ENCODE data around the gene TNNI3K.

The TNNI3K gene

GRCh38 chr1:74427681-74428080 is 192.5 kb downstream of the TNNI3K start:
- H3K4me3 Mint-ChIP-seq, result no peak overlapping the region
- peaks cover 2% of the 10 kb centered on the region for H3K9me3 Mint-ChIP-seq
- H3K36me3 Mint-ChIP-seq, result no peaks in the 10 kb centered on the region
- ATAC-seq (no peak), DNase-seq (ENCODE audit: low spot score in 2 of 2) (no peak)
- H3K4me1 Mint-ChIP-seq, result no peaks in the 10 kb centered on the region
- H3K27ac Mint-ChIP-seq, result no peak overlapping the region

GRCh38 chr1:74429580-74429979 is 194.4 kb downstream of the TNNI3K start:
- no peaks in the 10 kb centered on the region for H3K4me1 Mint-ChIP-seq

GRCh38 chr1:74430342-74430934 is 195.3 kb downstream of the TNNI3K start:
- Mint-ChIP-seq H3K27ac (no peak overlapping the region), H3K4me1 (no peaks in the 10 kb centered on the region), H3K9me3 (no peaks in the 10 kb centered on the region), H3K36me3 (no peaks in the 10 kb centered on the region), H3K4me3 (no peak overlapping the region)
- ATAC-seq (no peak), DNase-seq (ENCODE audit: low spot score in 2 of 2) (no peak)

More at GRCh38 chr1:74429580-74429979, 194.4 kb downstream of the TNNI3K start:
- Mint-ChIP-seq H3K4me3 (no peak overlapping the region), H3K9me3 (no peaks in the 10 kb centered on the region), H3K27ac (no peak overlapping the region), H3K36me3 (no peaks in the 10 kb centered on the region)
- no peak for ATAC-seq
- DNase-seq (ENCODE audit: low spot score in 2 of 2), result no peak

- DNase-seq (ENCODE audit: low spot score in 2 of 2), result no peak
- no peak overlapping the region for H3K27ac Mint-ChIP-seq
- H3K9me3 Mint-ChIP-seq, result no peaks in the 10 kb centered on the region
- H3K4me1 Mint-ChIP-seq, result no peaks in the 10 kb centered on the region
- ATAC-seq, result no peak
- no peaks in the 10 kb centered on the region for H3K36me3 Mint-ChIP-seq
- H3K4me3 Mint-ChIP-seq, result no peak overlapping the region
Measured at GRCh38 chr1:74431531-74431930, 196.3 kb downstream of the TNNI3K start.

- H3K4me1 Mint-ChIP-seq, result no peaks in the 10 kb centered on the region
- no peaks in the 10 kb centered on the region for H3K36me3 Mint-ChIP-seq
- DNase-seq (ENCODE audit: low spot score in 2 of 2) (no peak), ATAC-seq (no peak)
- peaks cover 2% of the 10 kb centered on the region for H3K9me3 Mint-ChIP-seq
- no peak overlapping the region for H3K4me3 Mint-ChIP-seq
- H3K27ac Mint-ChIP-seq, result no peak overlapping the region
Measured at GRCh38 chr1:74432325-74432724, 197.1 kb downstream of the TNNI3K start.

GRCh38 chr1:74434321-74434720 is 199.1 kb downstream of the TNNI3K start:
- Mint-ChIP-seq H3K4me3 (no peak overlapping the region), H3K9me3 (peaks cover 3% of the 10 kb centered on the region), H3K4me1 (no peaks in the 10 kb centered on the region), H3K36me3 (no peaks in the 10 kb centered on the region), H3K27ac (no peak overlapping the region)
- DNase-seq (ENCODE audit: low spot score in 2 of 2) (no peak), ATAC-seq (no peak)

GRCh38 chr1:74436078-74436477 is 200.9 kb downstream of the TNNI3K start:
- Mint-ChIP-seq H3K27ac (no peak overlapping the region), H3K9me3 (peaks cover 3% of the 10 kb centered on the region), H3K4me1 (no peaks in the 10 kb centered on the region), H3K36me3 (no peaks in the 10 kb centered on the region), H3K4me3 (no peak overlapping the region)
- ATAC-seq (no peak), DNase-seq (ENCODE audit: low spot score in 2 of 2) (no peak)

GRCh38 chr1:74437035-74437434 is 201.8 kb downstream of the TNNI3K start:
- H3K4me1 Mint-ChIP-seq, result no peaks in the 10 kb centered on the region
- H3K36me3 Mint-ChIP-seq, result no peaks in the 10 kb centered on the region
- H3K27ac Mint-ChIP-seq, result no peak overlapping the region
- no peak for DNase-seq (ENCODE audit: low spot score in 2 of 2)
- peaks cover 3% of the 10 kb centered on the region for H3K9me3 Mint-ChIP-seq
- no peak overlapping the region for H3K4me3 Mint-ChIP-seq
- no peak for ATAC-seq

GRCh38 chr1:74452035-74452434 is 216.8 kb downstream of the TNNI3K start:
- ATAC-seq (no peak), DNase-seq (ENCODE audit: low spot score in 2 of 2) (no peak)
- Mint-ChIP-seq H3K27ac (no peak overlapping the region), H3K4me1 (no peaks in the 10 kb centered on the region), H3K36me3 (no peaks in the 10 kb centered on the region), H3K9me3 (peaks cover 4% of the 10 kb centered on the region), H3K4me3 (no peak overlapping the region)

GRCh38 chr1:74453277-74453676 is 218.1 kb downstream of the TNNI3K start:
- H3K27ac Mint-ChIP-seq, result no peak overlapping the region
- ATAC-seq, result no peak
- peaks cover 4% of the 10 kb centered on the region for H3K9me3 Mint-ChIP-seq
- H3K4me3 Mint-ChIP-seq, result no peak overlapping the region
- no peak for DNase-seq (ENCODE audit: low spot score in 2 of 2)
- H3K4me1 Mint-ChIP-seq, result no peaks in the 10 kb centered on the region
- no peaks in the 10 kb centered on the region for H3K36me3 Mint-ChIP-seq

GRCh38 chr1:74455390-74455789 is 220.2 kb downstream of the TNNI3K start:
- Mint-ChIP-seq H3K9me3 (peaks cover 4% of the 10 kb centered on the region), H3K36me3 (no peaks in the 10 kb centered on the region), H3K4me3 (no peak overlapping the region), H3K27ac (no peak overlapping the region), H3K4me1 (no peaks in the 10 kb centered on the region)
- DNase-seq (ENCODE audit: low spot score in 2 of 2), result no peak
- peak; percentile 53 for ATAC-seq

GRCh38 chr1:74457253-74457652 is 222.1 kb downstream of the TNNI3K start:
- ATAC-seq (no peak), DNase-seq (ENCODE audit: low spot score in 2 of 2) (no peak)
- no peak overlapping the region for H3K4me3 Mint-ChIP-seq
- H3K9me3 Mint-ChIP-seq, result no peaks in the 10 kb centered on the region
- H3K27ac Mint-ChIP-seq, result no peak overlapping the region
- H3K4me1 Mint-ChIP-seq, result no peaks in the 10 kb centered on the region
- no peaks in the 10 kb centered on the region for H3K36me3 Mint-ChIP-seq

GRCh38 chr1:74463333-74463988 is 228.3 kb downstream of the TNNI3K start:
- Mint-ChIP-seq H3K9me3 (no peaks in the 10 kb centered on the region), H3K36me3 (no peaks in the 10 kb centered on the region), H3K4me1 (no peaks in the 10 kb centered on the region), H3K4me3 (no peak overlapping the region), H3K27ac (no peak overlapping the region)
- ATAC-seq, result peak; percentile 85
- DNase-seq (ENCODE audit: low spot score in 2 of 2), result no peak

GRCh38 chr1:74464037-74464436 is 228.8 kb downstream of the TNNI3K start:
- Mint-ChIP-seq H3K4me3 (no peak overlapping the region), H3K27ac (no peak overlapping the region), H3K36me3 (no peaks in the 10 kb centered on the region), H3K4me1 (no peaks in the 10 kb centered on the region), H3K9me3 (no peaks in the 10 kb centered on the region)
- ATAC-seq, result no peak
- DNase-seq (ENCODE audit: low spot score in 2 of 2), result no peak

GRCh38 chr1:74465193-74465681 is 230.1 kb downstream of the TNNI3K start:
- Mint-ChIP-seq H3K27ac (no peak overlapping the region), H3K9me3 (no peaks in the 10 kb centered on the region), H3K4me1 (no peaks in the 10 kb centered on the region), H3K36me3 (no peaks in the 10 kb centered on the region), H3K4me3 (no peak overlapping the region)
- no peak for DNase-seq (ENCODE audit: low spot score in 2 of 2)
- ATAC-seq, result no peak

- DNase-seq (ENCODE audit: low spot score in 2 of 2) (no peak), ATAC-seq (no peak)
- no peaks in the 10 kb centered on the region for H3K4me1 Mint-ChIP-seq
- no peaks in the 10 kb centered on the region for H3K36me3 Mint-ChIP-seq
- no peak overlapping the region for H3K27ac Mint-ChIP-seq
- H3K9me3 Mint-ChIP-seq, result no peaks in the 10 kb centered on the region
- H3K4me3 Mint-ChIP-seq, result no peak overlapping the region
Measured at GRCh38 chr1:74467786-74468377, 232.7 kb downstream of the TNNI3K start.

All from stimulated activated effector memory CD8-positive, alpha-beta T cell treated with anti-CD3 and anti-CD28 coated beads, Interleukin-12 subunit alpha, Interleukin-12 subunit beta, amount 100 ng/mL, for 72 hours (primary cell).